Activated gamma-delta T cell (primary cell): Measurements from ENCODE around the gene BBLN.

Experiments used
- DNase-seq: peaks from one replicate; lab custom pipeline; 2025; lab: John Stamatoyannopoulos, UW

BBLN gene

GRCh38 chr9:128145536-128145935 is 14.5 kb upstream of the BBLN start:
- DNase-seq: no peak

GRCh38 chr9:128145951-128146351 is 14.1 kb upstream of the BBLN start:
- DNase-seq: no peak

GRCh38 chr9:128146591-128147120 is 13.4 kb upstream of the BBLN start:
- DNase-seq: no peak

GRCh38 chr9:128148509-128149000 is 11.5 kb upstream of the BBLN start:
- no peak for DNase-seq

GRCh38 chr9:128149001-128149701 is 10.9 kb upstream of the BBLN start, which contains the start of gene LCN2:
TSS of gene LCN2 (plus strand) at chr9:128149453. CDS start at chr9:128149526, 73 bp downstream.
- no peak for DNase-seq

GRCh38 chr9:128149951-128150593 is 10.0 kb upstream of the BBLN start:
- no peak for DNase-seq

- no peak for DNase-seq
These were observed 9.3 kb upstream of the BBLN start for GRCh38 chr9:128150594-128151308.

- no peak for DNase-seq
These were observed 8.5 kb upstream of the BBLN start for GRCh38 chr9:128151309-128152132.

- DNase-seq: no peak
These were observed 7.7 kb upstream of the BBLN start for GRCh38 chr9:128152133-128153059.

GRCh38 chr9:128153060-128153946 is 6.8 kb upstream of the BBLN start:
- DNase-seq: no peak

GRCh38 chr9:128153947-128154695 is 5.9 kb upstream of the BBLN start:
- DNase-seq: no peak

GRCh38 chr9:128155736-128156500 is 4.1 kb upstream of the BBLN start:
- DNase-seq: no peak

GRCh38 chr9:128159522-128159783 is 612 bp upstream of the BBLN start:
- DNase-seq: no peak

GRCh38 chr9:128160603-128160987 is 530 bp downstream of the BBLN start:
- DNase-seq: no peak

GRCh38 chr9:128161215-128161902 is 1.3 kb downstream of the BBLN start:
- no peak for DNase-seq

- no peak for DNase-seq
These were observed 2.4 kb downstream of the BBLN start for GRCh38 chr9:128162215-128163026.

GRCh38 chr9:128163027-128163515 is 3.0 kb downstream of the BBLN start:
- DNase-seq: no peak
